HEK293 (cell line): Measurements from ENCODE around the gene COIL.

Source experiments
- CTCF ChIA-PET: fragments of 350-600 bp; formaldehyde crosslinking; extraction: SDS; loops from one replicate; lab custom pipeline; 2021; ENCODE audit warnings: antibody characterized with exemption; lab: Yijun Ruan, JAX
- POLR2A ChIA-PET: fragments of 300-600 bp; formaldehyde crosslinking; extraction: SDS; loops from one replicate; lab custom pipeline; 2020; ENCODE audit warnings: antibody characterized with exemption, inconsistent platforms; lab: Yijun Ruan, JAX
- H3K27ac ChIP-seq: fragments of 200-500 bp; sonication (Bioruptor generic); 2 replicates; pipeline ENCODE4 v1.5.1; 2014; ENCODE audit warnings: low read depth, low read length, control low read depth, inconsistent platforms; ENCODE audit errors: extremely low read depth
- H3K36me3 ChIP-seq, 2 experiments: fragments of 200-500 bp in 1 of 2; sonication (Bioruptor generic) in 1 of 2; 1 replicate in 1 of 2; 2 replicates in 1 of 2; pipeline ENCODE4 v1.5.1; 2014 to 2017; ENCODE audit warnings: inconsistent platforms in 2 of 2, low read length in 2 of 2; ENCODE audit not compliant: control insufficient read depth in 2 of 2, insufficient read depth in 1 of 2
- H3K4me1 ChIP-seq: fragments of 200-500 bp; sonication (Bioruptor generic); 2 replicates; pipeline ENCODE4 v1.5.1; 2014; ENCODE audit warnings: mild to moderate bottlenecking, low read length, inconsistent platforms; ENCODE audit not compliant: control insufficient read depth, insufficient read depth
- H3K4me3 ChIP-seq: 2 replicates; pipeline ENCODE4 v1.5.1; 2011; ENCODE audit warnings: low read depth, mild to moderate bottlenecking, control low read depth, low read length, moderate library complexity
- H3K9me3 ChIP-seq: fragments of 200-500 bp; sonication (Bioruptor generic); 2 replicates; pipeline ENCODE4 v1.5.1; 2014; ENCODE audit warnings: low read depth, low read length, inconsistent platforms; ENCODE audit not compliant: control insufficient read depth, insufficient read depth
- ATF2 ChIP-seq: fragments of 450-650 bp; formaldehyde crosslinking; IDR thresholded peaks from 2 replicates; pipeline ENCODE4 v1.5.1; 2016; ENCODE audit warnings: missing biosample characterization, missing genetic modification characterization, low read depth
- HIC1 ChIP-seq: fragments of 450-650 bp; formaldehyde crosslinking; IDR thresholded peaks from 2 replicates; pipeline ENCODE4 v1.5.1; 2016; ENCODE audit warnings: missing biosample characterization, missing genetic modification characterization
- KLF10 ChIP-seq: fragments of 450-650 bp; IDR thresholded peaks from 2 replicates; pipeline ENCODE4 v1.5.1; 2018; ENCODE audit warnings: missing biosample characterization, mild to moderate bottlenecking, missing genetic modification characterization
- KLF17 ChIP-seq: fragments of 450-650 bp; formaldehyde crosslinking; IDR thresholded peaks from 2 replicates; pipeline ENCODE4 v1.5.1; 2016; ENCODE audit warnings: missing biosample characterization, missing genetic modification characterization
- KLF8 ChIP-seq: fragments of 450-650 bp; formaldehyde crosslinking; IDR thresholded peaks from 2 replicates; pipeline ENCODE4 v1.5.1; 2016; ENCODE audit warnings: missing biosample characterization, missing genetic modification characterization
- KLF9 ChIP-seq: fragments of 450-650 bp; formaldehyde crosslinking; IDR thresholded peaks from 2 replicates; pipeline ENCODE4 v1.5.1; 2016; ENCODE audit warnings: missing biosample characterization, missing genetic modification characterization, low read depth
- PATZ1 ChIP-seq: fragments of 450-650 bp; formaldehyde crosslinking; IDR thresholded peaks from 2 replicates; pipeline ENCODE4 v1.5.1; 2016; ENCODE audit warnings: missing biosample characterization, missing genetic modification characterization
- PRDM10 ChIP-seq: fragments of 450-650 bp; formaldehyde crosslinking; IDR thresholded peaks from 2 replicates; pipeline ENCODE4 v1.5.1; 2016; ENCODE audit warnings: missing biosample characterization, missing genetic modification characterization
- SCRT1 ChIP-seq: fragments of 450-650 bp; formaldehyde crosslinking; IDR thresholded peaks from 2 replicates; pipeline ENCODE4 v1.5.1; 2016; ENCODE audit warnings: missing biosample characterization, missing genetic modification characterization, borderline replicate concordance
- SETDB1 ChIP-seq: IDR thresholded peaks from one replicate; pipeline ENCODE4 v1.6.1; 2017; ENCODE audit warnings: mild to moderate bottlenecking, low read length, moderate library complexity, mixed read lengths; ENCODE audit not compliant: insufficient read length
- SP2 ChIP-seq: fragments of 450-650 bp; formaldehyde crosslinking; IDR thresholded peaks from 2 replicates; pipeline ENCODE4 v1.5.1; 2016; ENCODE audit warnings: missing biosample characterization, missing genetic modification characterization
- YY2 ChIP-seq: fragments of 450-650 bp; formaldehyde crosslinking; IDR thresholded peaks from 2 replicates; pipeline ENCODE4 v1.5.1; 2016; ENCODE audit warnings: missing biosample characterization, missing genetic modification characterization
- ZBTB26 ChIP-seq: fragments of 450-650 bp; formaldehyde crosslinking; optimal IDR thresholded peaks from 2 replicates; pipeline ENCODE3; 2016; ENCODE audit warnings: missing biosample characterization, mild to moderate bottlenecking, missing genetic modification characterization
- ZNF140 ChIP-seq: fragments of 450-650 bp; formaldehyde crosslinking; IDR thresholded peaks from 2 replicates; pipeline ENCODE4 v1.5.1; 2016; ENCODE audit warnings: missing biosample characterization, missing genetic modification characterization
- ZNF184 ChIP-seq: fragments of 450-650 bp; IDR thresholded peaks from 2 replicates; pipeline ENCODE4 v1.5.1; 2018; ENCODE audit warnings: missing biosample characterization, mild to moderate bottlenecking, missing genetic modification characterization
- ZNF223 ChIP-seq: fragments of 450-650 bp; formaldehyde crosslinking; IDR thresholded peaks from 2 replicates; pipeline ENCODE4 v1.5.1; 2016; ENCODE audit warnings: missing biosample characterization, missing genetic modification characterization
- ZNF311 ChIP-seq: fragments of 450-650 bp; formaldehyde crosslinking; IDR thresholded peaks from 2 replicates; pipeline ENCODE4 v1.5.1; 2017; ENCODE audit warnings: missing biosample characterization, missing genetic modification characterization, borderline replicate concordance
- ZNF350 ChIP-seq: fragments of 450-650 bp; formaldehyde crosslinking; IDR thresholded peaks from 2 replicates; pipeline ENCODE4 v1.5.0; 2017; ENCODE audit warnings: missing biosample characterization, mild to moderate bottlenecking, missing genetic modification characterization
- ZNF513 ChIP-seq: fragments of 450-650 bp; IDR thresholded peaks from 2 replicates; pipeline ENCODE4 v1.5.1; 2018; ENCODE audit warnings: missing biosample characterization, missing genetic modification characterization
- ZNF548 ChIP-seq: fragments of 450-650 bp; formaldehyde crosslinking; IDR thresholded peaks from 2 replicates; pipeline ENCODE4 v1.5.1; 2016; ENCODE audit warnings: missing biosample characterization, missing genetic modification characterization
- ZNF558 ChIP-seq: fragments of 450-650 bp; formaldehyde crosslinking; IDR thresholded peaks from 2 replicates; pipeline ENCODE4 v1.5.1; 2016; ENCODE audit warnings: missing biosample characterization, missing genetic modification characterization
- ZNF645 ChIP-seq: fragments of 450-650 bp; formaldehyde crosslinking; IDR thresholded peaks from 2 replicates; pipeline ENCODE4; 2016; ENCODE audit warnings: missing biosample characterization, missing genetic modification characterization
- ZNF830 ChIP-seq: fragments of 450-650 bp; IDR thresholded peaks from 2 replicates; pipeline ENCODE4 v1.5.0; 2018; ENCODE audit warnings: missing biosample characterization, missing genetic modification characterization, low read depth, mild to moderate bottlenecking, moderate library complexity

COIL gene

GRCh38 chr17:57001541-57001940 lies 40.7 kb upstream of the COIL start (continued):
- TF ChIP-seq PRDM10 (tag by site-specific recombination) (no peak), ZNF513 (tag by site-specific recombination) (no peak), SCRT1 (no peak), KLF10 (tag by site-specific recombination) (no peak), ZNF548 (tag by site-specific recombination) (no peak), ZNF645 (tag by site-specific recombination) (no peak), SETDB1 (no peak), ZNF184 (tag by site-specific recombination) (no peak), ZNF223 (no peak), KLF9 (tag by site-specific recombination) (no peak), SP2 (no peak)

- peaks cover 4 to 79% of the 10 kb centered on the region in 2 experiments for H3K36me3 ChIP-seq
- POLR2A ChIA-PET = no interaction called here
- H3K9me3 ChIP-seq = no peaks in the 10 kb centered on the region
- no peaks in the 10 kb centered on the region for H3K4me1 ChIP-seq
- CTCF ChIA-PET = interaction anchor here (1.0 kb wide), 1 partner anchor 13 kb away, joined by 3 read pairs; no protein-coding TSS in a partner anchor
- no peak overlapping the region for H3K4me3 ChIP-seq
- H3K27ac ChIP-seq = no peak overlapping the region
- TF ChIP-seq SETDB1 = no peak
- no peak for TF ChIP-seq SCRT1
- TF ChIP-seq ZNF140 (tag by site-specific recombination) = no peak
- no peak for TF ChIP-seq KLF8 (tag by site-specific recombination)
- TF ChIP-seq YY2 (tag by site-specific recombination) = no peak
- no peak for TF ChIP-seq ATF2 (tag by site-specific recombination)
- no peak for TF ChIP-seq HIC1
- TF ChIP-seq ZBTB26 = no peak
- no peak for TF ChIP-seq ZNF558 (tag by site-specific recombination)
- no peak for TF ChIP-seq PATZ1
- TF ChIP-seq ZNF830 (tag by site-specific recombination) = no peak
- TF ChIP-seq KLF17 = no peak
- TF ChIP-seq ZNF350 (tag by site-specific recombination) = no peak
- no peak for TF ChIP-seq ZNF311 (tag by site-specific recombination)
Observed at GRCh38 chr17:56997313-56997712, 36.5 kb upstream of the COIL start.
